WI38 (cell line): ENCODE results near the gene AMZ2.
"Not testable (repeated sequence)": the region's sequence is repeated elsewhere in the genome, so short reads cannot be mapped to it uniquely, and the experiment has no call there.

Experiments
- H3K4me3 ChIP-seq: 2 replicates; pipeline ENCODE4 v1.5.1; 2011; ENCODE audit warnings: low read depth, mild to moderate bottlenecking, control low read depth, low read length
- CTCF ChIP-seq: IDR thresholded peaks from 2 replicates; pipeline ENCODE4 v1.5.1; 2012; ENCODE audit warnings: low read depth, mild to moderate bottlenecking, control low read depth, low read length

AMZ2 gene

GRCh38 chr17:68247445-68248198 lies at the start of gene AMZ2:
Gene AMZ2, plus strand, starts transcription at chr17:68248043. Its CDS starts 2,145 bp downstream, at chr17:68250188.
- no peak for TF ChIP-seq CTCF
- H3K4me3 ChIP-seq, result peak within 1 kb of the TSS; percentile 80

GRCh38 chr17:68198931-68199836 lies 48.7 kb upstream of the AMZ2 start:
- no peak for TF ChIP-seq CTCF
- no peak overlapping the region for H3K4me3 ChIP-seq

- peak overlapping the region; percentile 41 for H3K4me3 ChIP-seq
- TF ChIP-seq CTCF, result no peak
Measured at GRCh38 chr17:68199837-68200688, 47.8 kb upstream of the AMZ2 start.

- TF ChIP-seq CTCF, result peak; percentile 90
- peak overlapping the region; percentile 41 for H3K4me3 ChIP-seq
Measured at GRCh38 chr17:68200689-68201417, 47.0 kb upstream of the AMZ2 start.

DNA sequence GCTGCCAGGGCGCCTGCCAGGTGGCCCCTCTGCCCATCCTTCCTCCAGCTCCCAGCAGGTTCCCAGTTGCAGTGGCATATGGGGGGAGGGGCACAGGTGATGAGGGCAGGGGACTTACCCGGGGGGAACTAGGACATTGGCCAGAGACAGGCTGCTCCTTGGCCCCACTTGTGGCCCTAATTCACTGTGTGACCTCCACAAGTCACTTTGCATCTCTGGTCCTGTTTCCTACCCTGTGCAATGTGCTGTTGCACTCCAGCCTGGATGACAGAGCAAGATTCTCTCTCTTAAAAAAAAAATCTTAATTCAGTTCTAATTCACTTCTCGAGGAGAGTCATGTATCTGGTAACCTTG lies 46.4 kb upstream of the AMZ2 start:
- not testable (repeated sequence) for H3K4me3 ChIP-seq

- not testable (repeated sequence) for H3K4me3 ChIP-seq
Measured at GRCh38 chr17:68202321-68202720, 45.5 kb upstream of the AMZ2 start.

- peak overlapping the region; percentile 70 for H3K4me3 ChIP-seq
- no peak for TF ChIP-seq CTCF
Measured at GRCh38 chr17:68204736-68205135, 43.1 kb upstream of the AMZ2 start.
